Measurements from ENCODE around the gene MATN1. TPM values are rescaled to one million over a fixed set of nuclear protein-coding genes. Genes with fewer than 3 reads are reported as not detected.
A peak's percentile ranks its signal among the peaks of the same experiment; 100 is the strongest.

The MATN1 gene
- total and polyA plus RNA-seq, 8 donors: 0.06 to 0.07 TPM; not detected in 6

DNA sequence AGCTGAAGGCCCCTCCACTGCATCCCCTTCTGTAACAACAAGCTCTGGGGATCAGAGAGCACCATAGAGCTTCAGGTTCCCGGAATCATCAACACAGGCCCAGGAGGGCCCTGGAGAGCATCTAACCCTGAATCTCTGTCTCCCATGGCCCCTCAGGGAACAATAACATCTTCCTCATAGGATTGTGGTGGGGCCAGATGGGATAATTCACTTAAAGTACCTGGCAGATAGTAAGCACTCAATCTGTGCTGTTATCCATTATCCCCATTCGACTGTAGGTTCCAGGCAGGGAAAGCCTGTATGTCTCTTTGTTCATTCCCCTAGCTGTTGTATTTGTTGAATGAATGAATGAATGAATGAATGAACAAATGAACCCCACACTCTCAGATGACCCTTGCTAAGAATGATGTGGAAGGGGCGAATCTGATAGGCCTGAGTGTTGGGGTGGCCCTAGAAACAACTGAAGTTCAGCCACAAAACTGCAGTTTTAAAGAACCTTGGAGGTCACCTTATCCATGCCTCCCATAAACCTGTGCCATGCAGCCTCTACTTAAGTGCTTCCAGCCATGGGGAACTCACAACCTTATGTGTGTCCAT is 19.7 kb upstream of the MATN1 start:
- no peak for FAIRE-seq
- H3K9me3 ChIP-seq: no peaks in the 10 kb centered on the region
- H3K4me3 ChIP-seq: no peak overlapping the region
- 87 to 90% methylated on average over 3 of the region's 3 CpGs for WGBS, 2 donors
- no peaks in the 10 kb centered on the region for H3K36me3 ChIP-seq
- no peak for DNase-seq
- no peaks in the 10 kb centered on the region for H3K27me3 ChIP-seq
- ATAC-seq: no peak
- intact Hi-C loops (cut with DNase I): no loop called here
- no peak overlapping the region for H3K27ac ChIP-seq
- H3K4me1 ChIP-seq: peaks cover 0 to 8% (median 0%) of the 10 kb centered on the region in 3 donors
- TF ChIP-seq, protein P1, sequence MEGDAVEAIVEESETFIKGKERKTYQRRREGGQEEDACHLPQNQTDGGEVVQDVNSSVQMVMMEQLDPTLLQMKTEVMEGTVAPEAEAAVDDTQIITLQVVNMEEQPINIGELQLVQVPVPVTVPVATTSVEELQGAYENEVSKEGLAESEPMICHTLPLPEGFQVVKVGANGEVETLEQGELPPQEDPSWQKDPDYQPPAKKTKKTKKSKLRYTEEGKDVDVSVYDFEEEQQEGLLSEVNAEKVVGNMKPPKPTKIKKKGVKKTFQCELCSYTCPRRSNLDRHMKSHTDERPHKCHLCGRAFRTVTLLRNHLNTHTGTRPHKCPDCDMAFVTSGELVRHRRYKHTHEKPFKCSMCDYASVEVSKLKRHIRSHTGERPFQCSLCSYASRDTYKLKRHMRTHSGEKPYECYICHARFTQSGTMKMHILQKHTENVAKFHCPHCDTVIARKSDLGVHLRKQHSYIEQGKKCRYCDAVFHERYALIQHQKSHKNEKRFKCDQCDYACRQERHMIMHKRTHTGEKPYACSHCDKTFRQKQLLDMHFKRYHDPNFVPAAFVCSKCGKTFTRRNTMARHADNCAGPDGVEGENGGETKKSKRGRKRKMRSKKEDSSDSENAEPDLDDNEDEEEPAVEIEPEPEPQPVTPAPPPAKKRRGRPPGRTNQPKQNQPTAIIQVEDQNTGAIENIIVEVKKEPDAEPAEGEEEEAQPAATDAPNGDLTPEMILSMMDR (IDR thresholded peaks at IDR 0.05): no peak

DNA sequence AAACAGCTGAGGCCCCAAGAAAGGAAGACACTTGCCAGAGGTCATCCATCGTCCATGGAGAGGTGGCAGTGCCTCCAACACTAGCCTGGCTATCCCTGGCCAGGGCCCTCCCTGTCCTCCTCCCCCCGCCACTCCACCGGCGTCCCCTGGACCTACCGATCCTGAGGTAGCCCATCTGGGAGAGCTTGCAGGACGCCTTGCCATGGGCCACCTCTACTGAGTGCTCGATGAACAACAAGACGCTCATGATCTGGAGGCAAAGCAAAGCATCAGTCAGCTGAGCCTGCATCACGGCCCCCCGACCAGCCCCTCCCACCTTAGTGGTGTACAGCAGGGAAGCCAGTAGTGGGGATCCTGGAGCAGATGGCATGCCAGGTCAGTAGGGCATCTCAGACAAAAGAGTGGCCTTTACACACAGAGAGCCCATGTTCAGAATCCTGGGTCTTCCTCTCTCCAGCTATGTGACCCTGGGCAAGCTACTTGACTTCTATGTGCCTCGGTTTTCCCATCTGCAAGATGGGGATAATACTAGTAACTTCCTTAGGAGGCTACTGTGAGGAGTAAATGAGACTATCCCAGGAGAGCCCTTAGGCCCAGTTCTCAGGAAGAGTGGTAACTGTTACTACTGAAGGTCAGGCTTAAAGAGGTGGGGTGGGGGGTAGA is 19.0 kb upstream of the MATN1 start:
- intact Hi-C loops (cut with DNase I): no loop called here
- H3K9me3 ChIP-seq: no peaks in the 10 kb centered on the region
- H3K27me3 ChIP-seq: no peaks in the 10 kb centered on the region
- DNase-seq (peak in 2 of 6 donors; percentile 33 to 46), ATAC-seq (no peak), FAIRE-seq (no peak)
- no peak overlapping the region for H3K27ac ChIP-seq
- 70 to 78% methylated on average over 11 of the region's 11 CpGs for WGBS, 2 donors
- TF ChIP-seq, protein P1 (IDR thresholded peaks at IDR 0.05): no peak
- H3K4me1 ChIP-seq: peaks cover 0 to 8% (median 0%) of the 10 kb centered on the region in 3 donors
- H3K36me3 ChIP-seq: no peaks in the 10 kb centered on the region
- no peak overlapping the region for H3K4me3 ChIP-seq

DNA sequence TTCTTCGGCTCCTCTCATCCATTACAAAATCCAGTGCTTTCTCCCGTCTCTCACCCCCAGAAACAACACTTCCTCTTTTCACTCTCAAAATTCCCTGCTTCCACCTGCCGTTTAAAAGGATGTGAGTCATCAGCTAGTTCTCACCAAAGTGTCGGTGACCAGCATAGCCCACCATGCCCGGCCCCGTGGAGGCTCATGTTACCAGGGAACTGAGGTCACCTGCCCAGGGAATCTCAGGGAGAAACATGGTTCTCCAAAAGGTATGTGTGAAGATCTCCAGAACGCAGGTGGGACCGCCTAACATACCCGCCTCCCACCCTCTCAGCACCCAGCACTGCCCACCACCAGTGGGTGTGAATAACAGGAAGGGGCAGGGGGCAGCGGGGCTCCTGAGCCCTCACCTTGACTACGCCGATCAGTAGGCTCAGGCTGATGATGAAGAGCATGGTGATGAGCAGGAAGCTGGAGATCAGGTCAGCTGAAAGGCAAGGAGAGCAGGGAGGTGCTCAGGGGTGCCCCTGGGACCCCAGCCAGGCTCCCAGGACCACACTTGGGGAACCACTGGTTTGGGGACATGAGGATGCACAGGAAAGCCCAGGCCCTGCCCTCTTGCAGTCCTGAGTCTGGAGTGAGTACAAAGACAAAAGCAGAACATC is 18.0 kb upstream of the MATN1 start:
- Histone ChIP-seq H3K27me3 (no peaks in the 10 kb centered on the region), H3K36me3 (no peaks in the 10 kb centered on the region), H3K4me1 (peaks cover 0 to 5% (median 0%) of the 10 kb centered on the region in 3 donors), H3K9me3 (no peaks in the 10 kb centered on the region), H3K27ac (no peak overlapping the region), H3K4me3 (no peak overlapping the region)
- FAIRE-seq (no peak), DNase-seq (peak in 2 of 6 donors; percentile 15 to 31), ATAC-seq (no peak)
- intact Hi-C loops (cut with DNase I): no loop called here
- TF ChIP-seq, protein P1 (IDR thresholded peaks at IDR 0.05): no peak
- 55 to 68% methylated on average over 12 of the region's 12 CpGs for WGBS, 2 donors

DNA sequence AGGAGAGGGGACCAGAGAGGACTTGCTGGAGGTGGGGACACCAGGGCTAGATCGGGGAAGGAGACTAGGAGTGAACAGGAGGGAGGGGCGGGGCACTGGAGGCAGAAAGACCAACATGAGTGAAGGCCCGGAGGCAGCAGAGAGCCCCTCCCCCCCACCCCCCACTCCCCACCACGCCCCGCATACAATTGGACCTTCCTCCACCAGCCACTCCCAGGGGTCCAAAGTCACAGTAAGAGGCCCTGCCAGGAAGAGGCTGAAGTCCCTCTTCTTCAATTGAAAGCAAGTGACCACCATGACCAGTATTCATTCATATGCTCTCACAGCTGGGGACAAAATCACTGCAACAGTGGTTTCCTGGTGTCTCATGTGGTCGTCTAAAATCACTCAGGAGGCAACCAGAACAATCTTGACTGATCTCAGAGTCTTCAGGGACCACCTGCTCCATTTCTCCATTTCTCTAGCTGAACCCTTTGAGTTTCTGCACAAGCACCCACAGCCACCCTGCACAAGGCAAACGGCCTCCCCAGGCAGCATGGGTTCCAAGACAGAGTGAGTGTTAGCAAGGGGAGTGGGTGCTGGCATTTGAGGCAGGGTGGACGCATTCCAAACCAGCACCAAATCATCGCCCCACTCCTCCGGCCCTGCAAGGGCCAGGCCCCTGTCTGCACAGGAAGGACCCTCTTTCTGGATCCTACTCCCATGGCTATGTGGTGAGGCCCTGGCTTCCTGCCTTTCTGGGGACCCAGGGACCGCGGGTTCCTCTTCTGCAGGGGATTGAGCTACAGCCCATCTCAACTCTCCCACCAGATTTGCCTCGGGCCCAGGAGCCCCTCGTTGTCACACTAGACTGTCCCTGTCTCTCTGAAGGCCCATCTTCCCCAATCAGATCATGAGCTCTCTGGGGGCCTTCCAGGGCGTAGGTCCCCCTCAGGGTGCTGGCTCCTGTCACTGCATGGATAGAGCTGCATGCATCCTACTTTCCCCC is 17.2 kb upstream of the MATN1 start:
- no peak for FAIRE-seq
- H3K36me3 ChIP-seq: no peaks in the 10 kb centered on the region

More for the DNA sequence above, 17.2 kb upstream of the MATN1 start:
- H3K4me3 ChIP-seq: no peak overlapping the region
- DNase-seq: peak in 2 of 6 donors; percentile 31 to 43
- H3K27ac ChIP-seq: no peak overlapping the region
- TF ChIP-seq, protein P1 (IDR thresholded peaks at IDR 0.05): no peak
- ATAC-seq: no peak
- no peaks in the 10 kb centered on the region for H3K4me1 ChIP-seq
- intact Hi-C loops (cut with DNase I): no loop called here
- no peaks in the 10 kb centered on the region for H3K27me3 ChIP-seq
- WGBS, 2 donors: 65 to 77% methylated on average over 12 to 15 of the region's 15 CpGs
- H3K9me3 ChIP-seq: no peaks in the 10 kb centered on the region

Data from pancreas (tissue), 10 donors.